ENCODE data around the gene SLC8B1.

The SLC8B1 gene

DNA sequence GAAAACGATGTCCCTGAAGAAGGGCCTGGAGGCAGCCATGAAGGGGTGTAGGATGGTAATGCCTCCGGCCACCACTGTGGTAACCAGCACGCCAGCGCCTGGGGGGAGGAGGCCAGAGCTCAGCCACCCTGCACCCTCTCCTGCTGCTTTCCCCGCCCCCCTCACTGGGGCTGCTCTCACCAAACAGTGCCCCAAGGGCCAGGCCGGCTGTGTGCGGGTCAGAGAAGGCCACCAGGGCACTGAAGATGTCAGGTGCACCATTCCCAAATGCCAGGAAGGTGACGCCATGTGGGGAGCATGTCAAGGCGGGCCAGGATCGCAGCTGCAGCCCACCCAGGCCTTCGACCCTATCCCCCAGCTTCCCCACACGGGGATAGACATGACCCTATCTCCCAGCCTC lies 14.5 kb downstream of the SLC8B1 start:
- no peak overlapping the region for H3K27ac ChIP-seq (ENCODE audit: extremely low read depth, low read depth, low read length)
- no peaks in the 10 kb centered on the region for H3K4me1 ChIP-seq (ENCODE audit: control insufficient read depth, insufficient read depth, low read length)
- peaks cover 0 to 24% of the 10 kb centered on the region in 2 experiments; a peak in 1 of 3 replicates for H3K36me3 ChIP-seq (ENCODE audit: control insufficient read depth in 2 of 2, insufficient read depth in 1 of 2, low read length in 2 of 2)
- no peak for TF ChIP-seq ZNF658 (tag by site-specific recombination; IDR thresholded peaks at IDR 0.05)
- no peak for TF ChIP-seq ZNF274 (IDR thresholded peaks at IDR 0.05; ENCODE audit: low read length)
- no peak for TF ChIP-seq ZNF274 (tag by site-specific recombination; IDR thresholded peaks at IDR 0.05; ENCODE audit: borderline replicate concordance)
- no peak for TF ChIP-seq ZNF221 (tag by site-specific recombination; IDR thresholded peaks at IDR 0.05; ENCODE audit: borderline replicate concordance)
- TF ChIP-seq RBAK (tag by site-specific recombination; IDR thresholded peaks at IDR 0.05), result no peak
- no peak for TF ChIP-seq ZNF549 (tag by site-specific recombination; IDR thresholded peaks at IDR 0.05)
- no peak for TF ChIP-seq TCF7L2 (IDR thresholded peaks at IDR 0.05; ENCODE audit: borderline replicate concordance, low read depth, low read length)
- no peak for TF ChIP-seq ZNF561 (tag by site-specific recombination; IDR thresholded peaks at IDR 0.05; ENCODE audit: borderline replicate concordance)
- no peak for TF ChIP-seq ZSCAN30 (tag by site-specific recombination; IDR thresholded peaks at IDR 0.05)
- TF ChIP-seq MYNN (tag by site-specific recombination; IDR thresholded peaks at IDR 0.05; ENCODE audit: borderline replicate concordance), result no peak
- CTCF ChIA-PET, result no interaction called here
- H3K4me3 ChIP-seq (ENCODE audit: low read depth, low read length), result no peak overlapping the region
- POLR2A ChIA-PET, result interaction anchor here (0.7 to 0.8 kb wide), 2 partner anchors 9 to 15 kb away, joined by 3 to 4 read pairs; partner anchors contain the start of gene SLC8B1
- no peaks in the 10 kb centered on the region for H3K9me3 ChIP-seq (ENCODE audit: control insufficient read depth, insufficient read depth, low read depth, low read length)

DNA sequence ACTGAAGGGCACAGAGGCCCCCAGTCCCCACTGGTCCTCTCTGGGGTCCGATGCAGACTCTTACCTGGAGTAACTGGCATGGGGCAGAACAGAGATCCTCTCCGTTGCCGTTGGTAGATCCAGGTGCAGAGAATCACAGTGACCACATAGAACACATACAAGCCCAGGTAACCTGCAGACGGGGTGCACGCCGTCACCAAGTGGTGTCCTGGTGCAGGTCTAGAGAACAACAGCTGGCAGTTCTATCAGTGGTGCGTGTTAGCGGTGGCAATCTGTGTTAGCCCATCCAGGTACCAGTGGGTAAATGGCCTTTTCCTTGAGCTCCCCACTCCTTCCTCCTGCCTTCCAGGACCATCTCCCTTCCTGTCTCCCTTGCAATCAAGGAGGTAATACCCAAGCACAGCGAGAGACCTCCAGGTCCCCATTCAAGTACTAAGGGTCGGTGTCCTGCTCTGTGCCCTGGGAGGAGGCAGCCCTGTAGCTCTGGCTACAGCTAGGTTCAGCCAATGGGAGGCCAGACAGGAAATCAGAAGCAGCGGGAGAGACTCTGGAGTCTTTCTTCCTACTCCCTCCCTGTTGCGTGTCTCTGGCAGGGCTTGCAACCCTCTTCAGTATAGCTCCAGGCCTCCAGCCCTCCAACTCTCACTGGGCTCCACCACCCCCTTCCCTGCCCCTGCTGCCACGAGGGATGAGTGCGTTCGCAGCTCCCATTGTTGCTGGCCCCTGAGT lies 15.8 kb downstream of the SLC8B1 start:
- Histone ChIP-seq H3K4me1 (ENCODE audit: control insufficient read depth, insufficient read depth, low read length) (no peaks in the 10 kb centered on the region), H3K4me3 (ENCODE audit: low read depth, low read length) (no peak overlapping the region), H3K27ac (ENCODE audit: extremely low read depth, low read depth, low read length) (no peak overlapping the region), H3K36me3 (ENCODE audit: control insufficient read depth in 2 of 2, insufficient read depth in 1 of 2, low read length in 2 of 2) (peaks cover 0 to 27% of the 10 kb centered on the region in 2 experiments; a peak in 1 of 3 replicates), H3K9me3 (ENCODE audit: control insufficient read depth, insufficient read depth, low read depth, low read length) (no peaks in the 10 kb centered on the region)
- TF ChIP-seq ZNF391 (tag by site-specific recombination; IDR thresholded peaks at IDR 0.05; ENCODE audit: borderline replicate concordance, low read depth) (peak; percentile 99), ZBTB1 (tag by site-specific recombination; IDR thresholded peaks at IDR 0.05) (no peak), ZNF768 (tag by site-specific recombination; IDR thresholded peaks at IDR 0.05) (no peak)
- CTCF ChIA-PET, result interaction anchor here (1.3 kb wide), 1 partner anchor 106 kb away, joined by 6 read pairs; no protein-coding TSS in a partner anchor
- POLR2A ChIA-PET, result interaction anchor here (0.8 kb wide), 1 partner anchor 16 kb away, joined by 3 read pairs; the partner anchor contains the start of gene SLC8B1

DNA sequence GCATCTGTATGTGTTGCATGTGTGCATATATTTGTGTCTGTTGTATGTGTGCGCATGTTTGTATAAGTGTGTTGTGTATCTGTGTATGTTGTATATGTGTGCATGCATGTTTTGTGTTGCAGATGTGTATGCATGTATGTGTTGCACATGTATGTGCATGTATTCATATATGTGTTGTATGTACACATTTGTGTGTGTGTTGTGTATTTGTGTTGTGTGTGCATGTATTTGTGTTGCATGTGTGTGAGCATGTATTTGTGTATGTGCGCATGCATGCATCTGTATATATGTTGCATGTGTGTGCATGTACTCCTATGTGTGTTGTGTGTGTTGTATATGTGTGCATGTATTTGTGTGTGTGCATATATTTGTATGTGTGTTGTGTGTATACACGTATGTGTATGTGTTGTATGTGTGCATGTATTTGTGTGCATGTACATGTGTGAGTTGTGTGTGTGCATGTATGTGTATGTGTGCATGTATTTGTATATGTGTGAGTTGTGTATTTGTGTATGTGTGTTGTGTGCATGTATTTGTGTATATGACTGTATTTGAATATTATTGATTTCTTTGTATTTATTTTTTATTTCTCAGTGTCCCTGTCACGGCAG lies 16.8 kb downstream of the SLC8B1 start:
- CTCF ChIA-PET, result no interaction called here
- TF ChIP-seq ZNF37A (tag by site-specific recombination; IDR thresholded peaks at IDR 0.05), result no peak
- TF ChIP-seq, protein P1, sequence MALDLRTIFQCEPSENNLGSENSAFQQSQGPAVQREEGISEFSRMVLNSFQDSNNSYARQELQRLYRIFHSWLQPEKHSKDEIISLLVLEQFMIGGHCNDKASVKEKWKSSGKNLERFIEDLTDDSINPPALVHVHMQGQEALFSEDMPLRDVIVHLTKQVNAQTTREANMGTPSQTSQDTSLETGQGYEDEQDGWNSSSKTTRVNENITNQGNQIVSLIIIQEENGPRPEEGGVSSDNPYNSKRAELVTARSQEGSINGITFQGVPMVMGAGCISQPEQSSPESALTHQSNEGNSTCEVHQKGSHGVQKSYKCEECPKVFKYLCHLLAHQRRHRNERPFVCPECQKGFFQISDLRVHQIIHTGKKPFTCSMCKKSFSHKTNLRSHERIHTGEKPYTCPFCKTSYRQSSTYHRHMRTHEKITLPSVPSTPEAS (tag by site-specific recombination; IDR thresholded peaks at IDR 0.05), result peak; percentile 54
- Histone ChIP-seq H3K27ac (ENCODE audit: extremely low read depth, low read depth, low read length) (no peak overlapping the region), H3K36me3 (ENCODE audit: control insufficient read depth in 2 of 2, insufficient read depth in 1 of 2, low read length in 2 of 2) (peaks cover 0 to 28% of the 10 kb centered on the region in 2 experiments; a peak in 1 of 3 replicates), H3K4me3 (ENCODE audit: low read depth, low read length) (no peak overlapping the region), H3K9me3 (ENCODE audit: control insufficient read depth, insufficient read depth, low read depth, low read length) (no peaks in the 10 kb centered on the region), H3K4me1 (ENCODE audit: control insufficient read depth, insufficient read depth, low read length) (no peaks in the 10 kb centered on the region)
- POLR2A ChIA-PET, result no interaction called here

DNA sequence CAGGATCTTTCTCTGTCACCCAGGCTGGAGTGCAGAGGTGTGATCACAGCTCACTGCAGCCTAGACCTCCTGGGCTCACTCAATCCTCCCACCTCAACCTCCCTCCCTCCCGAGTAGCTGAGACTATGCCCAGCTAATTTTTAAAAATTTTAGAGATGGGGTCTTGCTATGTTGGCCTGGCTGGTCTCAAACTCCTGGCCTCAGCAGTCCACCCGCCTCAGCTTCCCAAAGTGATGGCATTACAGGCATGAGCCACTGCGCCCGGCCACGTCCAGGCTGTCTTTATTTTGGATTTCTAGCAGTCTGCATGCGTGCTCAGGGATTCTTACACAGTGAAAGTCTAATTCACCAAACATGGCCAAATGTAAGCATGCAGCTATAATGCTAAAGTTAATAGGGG lies 17.8 kb downstream of the SLC8B1 start:
- Histone ChIP-seq H3K27ac (ENCODE audit: extremely low read depth, low read depth, low read length) (no peak overlapping the region), H3K9me3 (ENCODE audit: control insufficient read depth, insufficient read depth, low read depth, low read length) (no peaks in the 10 kb centered on the region), H3K4me1 (ENCODE audit: control insufficient read depth, insufficient read depth, low read length) (no peaks in the 10 kb centered on the region), H3K36me3 (ENCODE audit: control insufficient read depth in 2 of 2, insufficient read depth in 1 of 2, low read length in 2 of 2) (peaks cover 0 to 28% of the 10 kb centered on the region in 2 experiments; a peak in 1 of 3 replicates), H3K4me3 (ENCODE audit: low read depth, low read length) (no peak overlapping the region)
- ChIA-PET CTCF (interaction anchor here (0.6 to 1.5 kb wide), 2 partner anchors 107 to 129 kb away, joined by 4 to 6 read pairs; no protein-coding TSS in a partner anchor), POLR2A (no interaction called here)
- TF ChIP-seq ZNF121 (tag by site-specific recombination; IDR thresholded peaks at IDR 0.05) (peak; percentile 72), ZNF571 (tag by site-specific recombination; IDR thresholded peaks at IDR 0.05) (no peak)

Data from HEK293 (cell line).